Umbilical cord (tissue), 2 donors: Measurements from ENCODE around the gene NT5DC1. TPM values are rescaled to one million over a fixed set of nuclear protein-coding genes. Genes with fewer than 3 reads are reported as not detected.

Source experiments
- DNase-seq: peaks from one replicate; pipeline ENCODE4 v3.0.0-alpha.2; 2015; ENCODE audit warnings: low spot score
- total RNA-seq: library from RNA; depleted of rRNA; stranded (reverse); fragments of >200 nt; gene quantifications from one replicate; pipeline ENCODE4 v1.2.3, GENCODE V29; 2014; ENCODE audit warnings: low replicate concordance; ENCODE audit not compliant: insufficient read depth

Gene NT5DC1
- total RNA-seq, 1 donor from 2014 or later: 20.0 TPM

DNA sequence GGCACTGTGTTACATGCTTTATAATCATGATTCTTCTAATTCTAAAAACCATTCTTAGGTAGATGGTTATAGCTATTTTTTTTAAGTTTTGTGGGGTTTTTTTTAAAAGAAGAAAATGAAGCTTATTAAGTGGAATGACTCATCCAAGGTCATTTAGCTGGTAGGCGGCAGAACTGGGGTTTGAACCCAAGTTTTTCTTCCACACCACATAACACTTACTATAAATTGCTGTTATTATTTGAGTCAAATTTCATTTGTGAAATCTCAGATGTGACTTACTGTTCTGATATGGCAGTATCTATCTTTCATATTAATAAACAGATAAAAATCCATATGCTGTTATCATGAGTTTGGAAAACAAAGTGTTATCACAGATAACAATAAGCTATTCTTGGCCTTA lies 35.7 kb downstream of the NT5DC1 start:
- no peak for DNase-seq

DNA sequence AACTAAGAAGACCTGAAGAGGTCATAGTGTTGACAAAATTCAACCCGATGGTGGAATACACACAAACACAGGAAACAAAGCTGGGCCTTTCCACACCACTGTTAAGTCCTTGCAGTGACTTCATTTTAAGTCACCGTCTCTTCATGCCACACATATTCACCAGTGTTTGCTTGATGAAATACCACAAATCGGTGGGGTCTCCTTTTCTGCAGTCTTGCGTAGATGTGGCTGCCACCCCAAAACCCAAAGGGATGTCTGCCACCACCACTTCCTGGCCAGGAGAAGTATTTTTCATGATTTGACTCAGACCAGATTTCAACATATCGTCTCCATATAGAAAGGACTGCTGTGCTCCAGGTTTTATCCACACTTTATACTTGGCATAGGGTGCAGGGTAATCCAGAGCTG lies 36.3 kb downstream of the NT5DC1 start:
- DNase-seq: no peak

DNA sequence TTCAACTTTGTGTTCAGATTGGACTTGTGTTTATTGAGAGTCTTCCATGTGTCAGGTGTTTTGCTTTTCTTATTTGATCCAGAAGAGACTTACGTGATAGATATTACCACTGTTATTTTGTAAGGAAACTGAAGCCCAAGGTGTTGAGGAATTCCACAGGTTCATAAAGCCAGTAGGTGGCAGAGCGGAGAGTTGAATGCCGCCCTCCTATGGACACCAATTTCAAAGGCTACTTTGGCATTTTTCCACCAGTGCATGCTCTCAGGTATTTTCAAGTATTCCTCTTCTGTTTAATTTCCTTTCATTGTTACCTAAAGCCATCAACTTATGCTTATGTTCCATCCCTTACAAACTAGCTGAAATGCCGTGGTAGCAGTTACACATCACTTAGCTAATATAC lies 39.3 kb downstream of the NT5DC1 start:
- no peak for DNase-seq

DNA sequence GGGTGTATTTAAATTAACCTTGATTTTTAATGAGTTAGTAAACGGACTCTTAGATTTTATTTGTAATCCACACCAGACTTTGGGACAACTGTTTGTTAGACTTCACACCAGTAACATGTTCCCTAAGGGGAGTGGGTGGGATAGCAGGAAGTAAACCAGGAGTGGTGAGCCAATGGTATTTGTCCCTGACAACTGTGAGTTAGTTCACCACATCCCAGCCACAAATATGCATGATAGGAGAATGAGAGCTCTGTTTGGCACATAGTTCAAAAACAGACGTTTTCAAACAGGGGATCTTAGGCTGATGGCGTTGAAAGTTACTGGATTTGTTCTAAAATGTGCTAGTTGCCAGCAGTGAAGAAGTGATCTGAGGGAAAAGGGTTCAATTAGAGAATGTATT lies 44.0 kb downstream of the NT5DC1 start:
- peak; percentile 54 for DNase-seq

DNA sequence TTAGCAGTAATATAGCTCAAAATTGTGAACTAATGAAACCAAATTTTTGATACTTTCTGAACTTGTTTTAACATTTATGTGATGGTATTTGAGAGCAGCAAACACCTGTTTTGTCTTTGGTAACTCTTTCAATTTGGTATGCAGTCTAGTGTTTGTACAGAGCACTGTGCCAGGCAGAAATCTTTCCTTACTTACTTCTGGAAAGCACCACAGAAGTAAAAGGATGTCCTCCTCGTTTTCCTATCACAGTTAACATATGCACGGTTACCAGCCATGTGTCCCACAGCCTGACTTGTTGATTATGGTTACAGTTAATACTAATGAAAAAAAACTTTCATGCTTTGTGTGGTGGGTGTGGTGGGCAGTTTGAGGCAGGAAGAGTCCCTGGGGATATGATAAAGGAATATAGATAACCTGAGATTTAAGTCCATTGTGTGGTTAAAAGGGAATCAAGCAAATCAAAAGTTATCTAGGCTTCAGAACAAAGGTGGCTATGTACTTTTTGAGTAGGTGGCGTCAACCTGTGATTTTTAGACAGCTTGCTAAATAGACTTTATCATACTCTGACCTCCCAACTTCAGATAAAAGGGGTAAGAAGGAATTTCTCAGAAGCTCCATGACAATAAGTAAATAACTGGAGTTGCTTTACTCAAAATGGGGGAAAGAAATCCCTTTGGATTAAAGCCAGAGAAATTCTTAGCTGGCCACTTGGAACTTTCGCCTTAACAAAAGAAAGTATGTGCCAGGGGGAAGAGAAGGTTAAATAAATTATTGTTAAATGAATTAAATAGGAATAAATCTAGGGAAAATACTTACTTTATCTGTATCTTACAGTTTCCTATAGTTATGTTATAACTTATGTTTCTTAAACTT lies 45.4 kb downstream of the NT5DC1 start:
- peak; percentile 10 for DNase-seq

DNA sequence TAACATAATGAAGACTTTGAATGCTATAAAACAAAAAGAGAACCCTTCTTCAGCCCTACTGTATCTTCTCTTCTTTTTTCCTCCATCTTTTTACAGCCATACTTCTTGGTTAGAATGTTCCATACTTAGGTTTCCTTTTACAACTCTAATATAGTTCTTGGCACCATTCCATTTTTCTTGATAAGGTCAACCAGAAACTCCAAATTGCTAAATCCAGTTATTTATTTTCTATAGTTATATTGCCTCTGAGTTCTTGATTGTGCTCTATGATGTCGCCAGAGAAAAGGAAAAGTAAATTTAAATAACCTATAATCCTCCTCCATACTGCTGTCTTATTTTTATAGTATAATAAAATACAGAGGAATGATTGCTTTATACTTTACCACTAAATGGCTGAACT lies 52.0 kb downstream of the NT5DC1 start:
- no peak for DNase-seq

DNA sequence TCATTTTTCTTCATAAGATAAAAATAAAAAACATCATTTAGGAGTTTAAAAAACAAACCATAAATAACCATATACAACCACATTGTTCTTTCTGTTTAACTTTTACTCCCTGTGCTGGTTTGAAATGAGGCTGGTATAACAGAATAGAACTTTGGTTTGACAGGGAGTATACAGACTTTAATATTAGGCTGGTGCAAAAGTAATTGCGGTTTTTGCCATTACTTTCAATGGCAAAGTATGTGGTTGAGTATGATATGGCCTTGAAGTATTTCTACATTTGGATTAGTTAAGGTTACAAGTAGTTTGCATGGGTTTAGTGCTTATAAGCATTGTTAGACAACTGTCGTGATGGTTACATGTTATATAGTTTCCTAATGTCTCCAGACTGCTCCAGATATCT lies 54.2 kb downstream of the NT5DC1 start:
- DNase-seq: no peak

DNA sequence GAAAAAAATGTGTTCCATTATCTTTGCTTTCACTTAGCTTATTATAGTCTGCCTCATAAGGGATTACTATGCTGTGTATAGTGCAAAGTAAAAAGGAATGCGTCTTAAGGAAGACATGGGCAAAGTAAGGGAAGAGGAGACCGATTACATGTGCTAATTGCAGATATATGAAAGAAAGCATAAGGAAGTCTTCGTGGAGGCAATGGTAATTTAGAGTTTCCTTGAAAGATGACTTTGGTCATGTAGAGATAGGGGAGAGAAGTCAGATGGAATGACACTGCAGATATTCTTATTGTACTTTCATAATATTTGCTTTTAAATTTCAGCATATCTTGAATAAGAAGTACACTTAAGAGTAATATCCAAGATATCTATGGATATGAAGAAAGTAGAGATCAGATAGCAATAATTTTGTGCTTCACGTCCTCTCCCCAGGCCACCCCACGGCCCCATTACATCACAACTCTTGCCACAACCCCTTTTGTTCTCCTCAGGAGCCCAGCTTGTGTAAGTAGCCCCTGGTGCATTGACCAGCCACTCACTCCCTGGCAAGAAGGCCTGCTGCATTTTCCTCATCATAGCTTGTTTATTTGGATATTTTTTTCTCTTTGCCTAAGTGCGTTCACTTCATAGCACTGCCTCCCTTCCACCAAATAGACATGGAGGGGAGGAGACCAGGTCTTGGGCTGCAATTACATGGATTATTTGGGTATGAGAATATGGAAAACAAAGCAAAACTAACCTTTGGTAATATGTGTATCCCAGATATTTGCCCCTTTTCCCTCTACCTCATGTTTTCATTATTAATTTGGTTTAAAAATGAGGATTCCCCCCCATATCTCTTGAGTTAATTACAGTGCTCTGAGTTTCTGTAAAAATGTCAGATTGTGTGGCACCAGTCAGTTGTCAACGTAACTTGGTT lies 56.0 kb downstream of the NT5DC1 start:
- no peak for DNase-seq

DNA sequence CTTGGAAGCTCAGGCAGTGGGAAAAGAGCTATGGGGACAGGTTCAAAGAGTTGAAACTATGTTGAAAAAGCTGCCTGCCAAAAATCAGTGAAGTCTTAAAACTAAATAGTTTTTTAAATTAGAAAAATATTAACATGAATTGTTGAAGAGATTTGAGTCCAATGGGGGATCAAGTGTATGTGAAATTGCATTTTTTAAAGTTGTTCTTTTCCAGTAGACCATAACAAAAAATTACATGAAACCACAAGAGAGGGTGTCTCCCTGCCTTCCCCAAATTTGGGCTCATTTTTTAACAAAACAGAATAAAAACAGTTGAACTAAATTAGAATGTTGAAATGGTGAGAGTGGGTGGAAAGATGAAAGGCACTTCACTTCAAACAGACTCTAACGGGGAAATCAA lies 56.7 kb downstream of the NT5DC1 start:
- DNase-seq: no peak

DNA sequence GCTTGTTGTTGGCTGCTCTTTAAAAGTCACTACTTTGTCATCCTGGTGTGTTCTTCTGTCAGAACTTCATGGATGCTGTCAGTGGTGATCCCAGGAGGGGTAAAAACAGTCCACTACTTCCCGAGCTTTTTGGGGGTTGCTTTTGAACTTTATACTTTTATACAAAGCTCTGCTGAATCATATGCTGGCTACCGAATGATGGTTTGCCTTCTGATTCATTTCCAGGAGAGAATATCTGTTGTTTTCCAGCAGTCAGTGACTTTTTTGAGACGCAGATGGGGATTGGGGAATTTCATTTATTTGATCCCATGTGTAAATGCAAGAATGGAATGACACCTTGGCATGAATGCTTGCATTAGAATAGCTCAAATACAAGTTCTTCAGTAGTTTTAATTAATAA lies 58.0 kb downstream of the NT5DC1 start:
- DNase-seq: no peak

DNA sequence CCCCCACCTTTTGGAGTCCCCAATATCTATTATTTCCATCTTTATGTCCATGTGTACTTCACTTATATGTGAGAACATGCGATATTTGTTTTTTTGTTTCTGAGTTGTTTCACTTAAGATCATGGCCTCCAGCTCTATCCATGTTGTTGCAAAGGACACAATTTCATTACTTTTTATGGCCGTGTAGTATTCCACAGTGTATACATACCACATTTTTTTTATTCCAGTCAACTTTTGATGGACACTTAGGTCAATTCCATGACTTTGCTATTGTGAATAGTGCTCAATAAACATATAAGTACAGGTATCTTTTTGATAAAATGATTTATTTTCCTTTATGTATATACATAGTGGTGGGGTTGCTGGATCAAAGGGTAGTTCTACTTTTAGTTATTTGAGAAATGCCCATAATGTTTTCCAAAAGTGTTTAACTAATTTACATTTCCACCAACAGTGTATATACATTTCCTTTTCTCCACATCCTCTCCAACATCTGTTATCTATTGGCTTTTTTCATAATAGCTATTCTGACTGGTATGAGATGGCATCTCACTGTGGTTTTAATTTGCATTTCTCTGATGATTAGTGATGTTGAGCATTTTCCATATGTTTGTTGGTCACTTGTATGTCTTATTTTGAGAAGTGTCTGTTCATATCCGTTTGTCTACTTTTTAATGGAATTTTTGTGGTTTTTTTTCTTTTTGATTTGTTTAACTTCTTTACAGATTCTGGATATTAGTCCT lies 59.3 kb downstream of the NT5DC1 start:
- no peak for DNase-seq

DNA sequence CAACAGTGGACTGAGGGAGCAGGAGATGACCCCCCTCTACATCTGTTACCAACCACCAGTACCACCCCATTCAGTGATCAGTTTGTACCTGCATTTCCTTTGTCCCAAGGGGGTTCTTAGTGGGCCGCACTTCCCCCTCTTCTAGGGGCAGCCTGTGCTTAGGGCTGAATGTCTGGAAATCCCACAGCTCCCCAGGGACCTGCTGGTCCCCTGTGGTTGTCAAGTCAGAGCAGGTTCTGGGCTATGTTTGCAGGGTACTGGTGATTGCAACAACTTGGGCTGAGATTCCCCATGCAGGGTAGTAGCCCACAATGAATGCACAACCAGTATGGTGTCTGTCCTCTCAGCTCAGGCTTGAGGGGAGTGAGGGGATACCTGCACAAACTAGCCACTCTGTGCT lies 64.9 kb downstream of the NT5DC1 start:
- DNase-seq: no peak

DNA sequence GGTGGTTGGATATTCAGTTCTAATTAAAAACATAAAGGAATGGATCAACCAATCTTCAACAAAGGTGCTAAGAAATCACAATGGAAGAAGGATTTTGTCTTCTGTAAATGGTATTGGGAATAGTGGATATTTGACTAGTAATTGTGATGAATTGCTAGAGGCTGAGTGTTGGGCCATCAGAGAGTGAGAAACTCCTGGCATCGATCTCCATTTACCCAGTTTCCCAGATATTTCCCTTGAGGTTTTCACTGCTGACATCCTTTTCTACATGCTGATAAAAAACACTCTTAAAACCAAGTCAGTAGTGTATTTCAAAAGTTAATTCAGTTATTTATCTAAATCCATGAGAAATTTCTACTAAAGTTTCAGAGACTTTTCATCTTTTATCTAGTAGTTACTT lies 65.7 kb downstream of the NT5DC1 start:
- peak; percentile 7 for DNase-seq

DNA sequence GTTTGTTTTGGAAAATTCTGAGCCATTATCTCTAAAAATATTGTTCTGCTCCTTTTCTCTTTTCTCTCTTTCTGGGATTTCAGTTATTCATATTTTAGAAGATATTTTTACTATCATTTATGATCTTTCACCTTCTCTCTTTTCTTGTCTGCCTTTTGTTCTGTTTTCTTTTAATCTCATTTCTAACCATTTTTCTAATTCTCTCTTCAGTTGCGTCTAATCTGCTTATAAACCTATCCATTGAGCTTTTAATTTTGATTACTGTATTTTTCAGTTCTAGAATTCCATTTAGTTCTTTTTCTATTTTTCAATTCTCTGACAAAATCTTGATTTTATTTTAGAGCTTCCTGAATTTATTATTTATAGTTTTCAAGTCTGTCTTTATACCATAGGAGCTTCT lies 67.5 kb downstream of the NT5DC1 start:
- DNase-seq: no peak

DNA sequence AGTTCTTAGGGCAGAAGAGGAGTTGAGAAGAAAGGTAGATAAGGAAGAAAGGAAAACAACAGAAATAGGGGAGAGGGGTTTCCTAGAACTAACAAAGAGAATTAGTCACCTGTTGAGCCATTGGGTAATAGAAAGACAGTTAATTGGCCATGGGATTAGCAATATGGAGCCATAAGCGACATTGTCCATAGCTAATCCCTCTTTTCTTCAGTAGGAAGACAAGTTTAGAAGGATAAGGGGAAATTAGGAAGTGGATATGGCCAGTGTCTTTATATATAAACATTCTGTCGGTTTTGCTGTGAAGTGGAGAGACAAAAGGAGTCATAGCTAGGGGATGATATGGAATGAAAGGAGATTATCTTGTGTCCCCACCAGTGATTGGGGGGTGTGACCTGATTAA lies 69.2 kb downstream of the NT5DC1 start:
- no peak for DNase-seq

DNA sequence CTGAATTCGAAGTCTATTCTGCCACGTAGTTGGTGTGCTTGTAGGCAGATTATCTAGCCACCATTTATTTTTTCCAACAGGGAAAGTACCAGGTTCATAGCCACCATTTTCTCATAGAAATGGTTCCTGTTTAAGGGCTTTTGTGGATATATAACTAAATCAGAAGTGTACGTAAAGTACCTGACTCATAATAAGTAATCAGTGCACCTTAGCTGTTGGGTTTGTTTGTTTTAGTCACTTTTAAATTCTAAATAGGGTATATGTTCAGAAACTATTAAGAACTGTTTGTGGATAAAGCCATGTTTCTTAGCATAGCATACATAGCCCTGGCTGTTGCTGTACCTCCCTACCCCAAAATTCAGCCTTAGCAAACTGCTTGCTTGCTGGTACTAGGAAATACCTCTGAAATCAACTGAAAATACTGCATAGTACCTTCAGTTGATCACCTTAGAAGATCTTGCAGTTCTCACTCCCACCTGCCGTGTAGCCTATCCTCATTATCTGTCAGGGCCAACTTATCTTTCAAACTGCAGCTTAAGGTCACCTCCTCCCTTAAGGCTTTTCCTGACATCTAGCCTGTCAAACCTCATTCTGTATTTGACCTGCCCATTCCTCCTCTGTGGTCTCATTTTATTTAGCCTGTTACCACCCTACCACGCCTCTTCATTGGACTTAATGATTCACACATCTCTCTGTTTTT lies 69.9 kb downstream of the NT5DC1 start:
- no peak for DNase-seq

DNA sequence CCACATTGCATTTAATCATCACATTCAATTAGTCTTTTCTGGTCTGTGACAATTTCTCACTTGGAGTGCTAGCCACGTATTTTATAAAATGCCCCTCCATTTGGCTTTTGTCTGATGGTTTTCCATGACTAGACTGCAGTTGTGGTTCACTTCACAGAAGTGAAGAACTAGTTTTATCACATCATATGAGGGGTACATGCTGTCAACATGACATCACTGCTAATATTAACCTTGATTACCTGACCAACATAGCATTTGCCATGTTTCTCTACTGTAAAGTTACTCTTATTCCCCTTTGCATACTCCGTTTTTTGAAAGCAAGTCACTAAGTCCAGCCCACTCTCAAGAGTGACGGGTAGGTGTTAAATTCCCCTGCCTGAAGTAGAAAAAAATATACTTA lies 73.3 kb downstream of the NT5DC1 start:
- no peak for DNase-seq

DNA sequence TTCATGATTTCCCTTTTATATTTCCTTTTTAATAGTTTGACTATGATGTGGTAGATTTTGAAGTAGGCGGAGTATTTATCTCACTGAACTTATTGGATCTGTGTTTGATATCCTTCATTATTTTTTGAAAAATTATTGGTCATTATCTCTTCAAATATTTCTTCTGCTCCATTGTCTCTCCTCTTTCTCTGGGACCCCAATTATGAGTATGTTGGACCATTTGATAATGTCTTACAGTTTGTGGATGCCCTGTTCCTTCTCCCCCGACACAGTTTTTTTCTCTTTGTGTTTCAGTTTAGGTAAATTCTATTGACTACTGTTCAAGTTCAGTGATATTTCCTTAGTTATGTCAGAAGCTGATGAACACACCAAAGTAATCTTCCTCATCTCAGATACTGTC lies 74.7 kb downstream of the NT5DC1 start:
- no peak for DNase-seq

DNA sequence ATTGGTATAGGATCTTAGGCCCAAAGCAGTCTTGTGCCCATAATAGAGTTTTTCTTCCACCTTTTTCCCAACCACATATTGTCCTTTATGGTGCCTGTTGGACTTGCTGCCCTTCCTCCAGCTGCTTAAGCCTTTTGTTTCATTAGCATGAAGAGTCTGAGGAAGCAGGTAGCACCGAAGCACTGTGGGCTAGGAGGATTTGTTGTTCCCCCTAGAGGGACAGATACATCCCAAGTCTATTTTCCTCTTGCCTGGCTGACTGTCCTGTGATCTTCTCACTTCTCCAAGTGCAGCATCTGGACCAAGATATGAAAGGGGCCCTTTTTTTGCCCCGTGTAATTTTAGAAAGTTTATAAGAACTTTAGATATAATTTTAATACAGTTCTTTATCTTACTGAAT lies 75.9 kb downstream of the NT5DC1 start:
- DNase-seq: no peak

DNA sequence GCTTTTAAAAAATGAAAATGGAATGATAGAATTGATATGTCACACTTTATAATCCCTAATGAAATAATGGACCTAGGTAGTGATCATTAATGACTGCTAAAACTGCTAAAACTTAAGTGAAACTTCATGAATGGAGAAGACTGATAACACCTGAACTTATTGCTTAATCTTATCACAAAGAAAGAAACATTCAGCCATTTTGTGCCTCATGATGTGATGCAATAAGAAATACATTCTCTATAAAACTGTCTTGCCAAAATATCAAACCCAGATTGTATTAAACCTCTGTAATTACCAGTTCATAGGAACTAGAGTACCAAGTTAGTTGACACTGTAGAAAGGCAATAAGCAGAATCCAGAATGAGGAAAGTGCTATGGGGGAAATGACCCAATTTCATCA lies 79.7 kb downstream of the NT5DC1 start:
- no peak for DNase-seq

DNA sequence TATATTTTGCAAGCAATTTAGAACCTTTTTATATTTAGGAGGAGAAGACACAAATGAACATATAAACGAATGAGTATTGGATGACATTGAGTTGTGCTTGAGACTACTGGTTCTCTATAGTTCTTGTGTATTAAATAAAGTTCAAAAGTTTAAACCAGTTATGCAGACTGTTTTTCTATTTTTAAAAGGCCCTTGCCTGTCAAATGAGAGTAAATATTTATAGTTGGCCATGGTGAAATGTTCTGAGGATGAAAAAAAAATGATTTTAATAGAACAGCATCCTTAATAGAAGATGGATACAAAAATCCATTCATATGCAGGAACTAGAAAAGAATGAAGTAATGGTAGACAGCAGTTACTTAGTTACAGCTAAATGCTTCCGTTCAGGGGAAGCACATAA lies 88.8 kb downstream of the NT5DC1 start:
- no peak for DNase-seq
